Transverse colon (tissue), 3 donors: ENCODE results near the gene TMEM134.

Experiments
- POLR2A ChIP-seq: fragments of 450-650 bp; IDR thresholded peaks from one replicate; pipeline ENCODE4 v1.6.1; 2016; ENCODE audit warnings: antibody characterized with exemption, mild to moderate bottlenecking, moderate library complexity
- TF ChIP-seq, protein P1 (sequence below), 5 experiments: fragments of 200-600 bp in 3 of 5; fragments of 450-650 bp in 2 of 5; sonication (generic) in 3 of 5; IDR thresholded peaks; 1 replicate in 2 of 5; 2 replicates in 3 of 5; pipeline ENCODE4 v1.5.1; 2016 to 2017; ENCODE audit warnings: antibody characterized with exemption in 5 of 5, inconsistent platforms in 3 of 5, mild to moderate bottlenecking in 2 of 5, moderate library complexity in 1 of 5

DNA sequence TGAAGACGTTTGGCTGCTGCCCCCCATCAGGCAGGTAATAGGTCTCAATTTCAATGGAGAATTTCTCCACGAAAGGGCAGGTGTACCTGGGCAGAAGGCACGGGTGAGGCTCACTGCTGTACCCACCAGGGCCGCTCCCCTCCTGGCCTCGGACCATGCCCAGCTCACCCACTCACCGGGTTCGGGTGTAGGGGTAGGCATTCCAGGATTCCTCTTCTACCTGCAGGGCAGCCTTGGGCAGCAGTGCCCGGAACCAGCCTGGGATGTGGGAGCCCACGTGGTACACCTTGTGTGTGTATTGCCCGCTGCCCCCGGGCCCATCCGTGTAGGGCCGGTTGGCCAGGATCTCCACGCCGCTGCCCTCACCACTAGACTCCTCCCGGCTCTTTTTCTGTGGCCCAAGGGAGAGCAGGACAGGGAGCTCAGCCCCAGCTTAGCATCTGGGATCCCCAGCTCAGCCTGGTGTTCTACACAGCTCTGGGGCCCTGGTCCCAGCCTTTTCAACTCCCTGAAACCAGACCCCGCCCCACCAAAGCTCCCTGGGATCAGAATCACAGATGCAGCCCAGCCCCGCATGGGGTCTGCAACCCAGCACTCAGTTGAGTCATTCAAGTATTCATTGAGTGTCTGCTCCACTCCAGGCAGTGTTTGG, 33.4 kb upstream of the TMEM134 start:
- no peak for TF ChIP-seq POLR2A
- TF ChIP-seq, protein P1, sequence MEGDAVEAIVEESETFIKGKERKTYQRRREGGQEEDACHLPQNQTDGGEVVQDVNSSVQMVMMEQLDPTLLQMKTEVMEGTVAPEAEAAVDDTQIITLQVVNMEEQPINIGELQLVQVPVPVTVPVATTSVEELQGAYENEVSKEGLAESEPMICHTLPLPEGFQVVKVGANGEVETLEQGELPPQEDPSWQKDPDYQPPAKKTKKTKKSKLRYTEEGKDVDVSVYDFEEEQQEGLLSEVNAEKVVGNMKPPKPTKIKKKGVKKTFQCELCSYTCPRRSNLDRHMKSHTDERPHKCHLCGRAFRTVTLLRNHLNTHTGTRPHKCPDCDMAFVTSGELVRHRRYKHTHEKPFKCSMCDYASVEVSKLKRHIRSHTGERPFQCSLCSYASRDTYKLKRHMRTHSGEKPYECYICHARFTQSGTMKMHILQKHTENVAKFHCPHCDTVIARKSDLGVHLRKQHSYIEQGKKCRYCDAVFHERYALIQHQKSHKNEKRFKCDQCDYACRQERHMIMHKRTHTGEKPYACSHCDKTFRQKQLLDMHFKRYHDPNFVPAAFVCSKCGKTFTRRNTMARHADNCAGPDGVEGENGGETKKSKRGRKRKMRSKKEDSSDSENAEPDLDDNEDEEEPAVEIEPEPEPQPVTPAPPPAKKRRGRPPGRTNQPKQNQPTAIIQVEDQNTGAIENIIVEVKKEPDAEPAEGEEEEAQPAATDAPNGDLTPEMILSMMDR (IDR thresholded peaks at IDR 0.05): no peak
